ENCODE measurements around the gene GAL3ST3.

GAL3ST3 gene

DNA sequence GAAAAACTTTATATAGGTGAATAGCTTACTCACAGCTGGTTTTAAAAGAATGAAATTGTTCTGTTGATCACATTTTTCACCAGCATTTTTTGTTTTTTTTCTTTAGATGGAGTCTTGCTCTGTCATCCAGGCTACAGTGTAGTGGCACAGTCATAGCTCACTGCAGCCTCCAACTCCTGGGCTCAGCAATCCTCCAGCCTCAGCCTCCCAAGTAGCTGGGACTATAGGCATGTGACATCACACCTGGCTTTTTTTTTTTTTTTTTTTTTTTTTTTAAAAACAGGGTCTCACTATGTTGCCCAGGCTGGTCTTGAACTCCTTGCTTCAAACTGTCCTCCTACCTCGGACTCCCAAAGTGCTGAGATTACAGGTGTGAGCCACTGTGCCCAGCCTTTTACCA is 24.7 kb upstream of the GAL3ST3 start:
- TF ChIP-seq GATA2 (IDR thresholded peaks at IDR 0.05; ENCODE audit: low read depth, low read length): no peak
- no peak for TF ChIP-seq GATA3 (IDR thresholded peaks at IDR 0.05; ENCODE audit: low read depth, low read length)

DNA sequence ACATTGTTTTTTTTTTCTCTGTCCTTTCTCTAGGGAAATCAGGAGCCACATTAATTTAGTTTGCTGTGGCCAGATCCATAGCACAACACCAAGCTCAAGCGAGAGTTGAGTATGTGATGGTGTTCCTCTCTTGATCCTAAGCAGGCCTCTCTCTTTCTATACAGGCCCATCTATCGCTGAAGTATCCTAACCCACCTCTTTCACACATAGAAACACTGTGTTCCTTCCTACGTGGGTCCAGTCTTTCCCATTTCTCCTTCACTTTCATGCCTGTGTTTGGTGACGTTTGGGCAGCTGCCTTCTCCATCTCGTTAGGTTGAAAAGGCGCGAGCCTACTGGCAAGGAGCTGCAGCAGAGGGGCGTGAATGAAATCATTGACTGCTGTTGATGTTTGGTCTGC is 23.6 kb upstream of the GAL3ST3 start:
- no peak for TF ChIP-seq GATA2 (IDR thresholded peaks at IDR 0.05; ENCODE audit: low read depth, low read length)
- TF ChIP-seq GATA3 (IDR thresholded peaks at IDR 0.05; ENCODE audit: low read depth, low read length): no peak

DNA sequence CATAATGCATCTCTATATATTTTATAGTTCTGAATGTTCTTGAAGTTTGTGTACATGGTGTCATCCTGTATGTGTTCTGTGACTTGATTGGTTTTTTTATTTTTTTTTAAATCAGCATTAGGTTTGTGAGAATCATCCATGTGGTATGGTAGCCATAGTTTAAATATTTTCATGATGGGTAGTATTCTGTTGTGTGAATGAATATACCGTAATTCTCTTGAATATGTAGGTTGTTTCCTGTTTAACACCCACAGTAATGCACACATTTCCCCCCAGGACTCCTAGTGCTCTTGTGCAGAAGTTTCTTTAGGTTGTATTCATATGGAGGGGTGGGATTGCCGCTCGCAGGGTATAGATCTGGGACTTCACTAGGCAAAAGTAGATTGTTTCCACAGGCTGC is 23.1 kb upstream of the GAL3ST3 start:
- TF ChIP-seq GATA3 (IDR thresholded peaks at IDR 0.05; ENCODE audit: low read depth, low read length) (no peak), GATA2 (IDR thresholded peaks at IDR 0.05; ENCODE audit: low read depth, low read length) (no peak)

DNA sequence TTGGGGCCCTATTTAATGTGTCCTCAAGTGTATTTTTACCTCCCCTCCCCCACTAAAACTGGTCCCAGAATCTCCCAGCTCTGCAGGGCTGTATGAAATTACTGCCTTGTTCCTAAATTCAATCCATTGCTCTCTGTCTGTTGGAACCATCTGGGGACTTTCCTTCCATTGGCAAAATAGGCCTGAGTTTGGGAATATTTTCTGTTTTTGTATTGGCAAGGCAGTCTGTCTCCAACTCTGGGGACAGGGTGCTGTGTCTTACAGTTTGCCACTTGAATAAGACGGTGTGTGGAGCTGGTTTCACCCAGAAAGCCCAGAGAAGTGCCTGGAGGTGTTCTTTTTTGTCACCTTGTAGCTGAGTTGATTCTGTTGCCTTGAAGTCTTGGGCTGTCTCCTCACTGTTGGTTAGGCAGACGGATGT is 22.4 kb upstream of the GAL3ST3 start:
- no peak for TF ChIP-seq GATA2 (IDR thresholded peaks at IDR 0.05; ENCODE audit: low read depth, low read length)
- TF ChIP-seq GATA3 (IDR thresholded peaks at IDR 0.05; ENCODE audit: low read depth, low read length): no peak

DNA sequence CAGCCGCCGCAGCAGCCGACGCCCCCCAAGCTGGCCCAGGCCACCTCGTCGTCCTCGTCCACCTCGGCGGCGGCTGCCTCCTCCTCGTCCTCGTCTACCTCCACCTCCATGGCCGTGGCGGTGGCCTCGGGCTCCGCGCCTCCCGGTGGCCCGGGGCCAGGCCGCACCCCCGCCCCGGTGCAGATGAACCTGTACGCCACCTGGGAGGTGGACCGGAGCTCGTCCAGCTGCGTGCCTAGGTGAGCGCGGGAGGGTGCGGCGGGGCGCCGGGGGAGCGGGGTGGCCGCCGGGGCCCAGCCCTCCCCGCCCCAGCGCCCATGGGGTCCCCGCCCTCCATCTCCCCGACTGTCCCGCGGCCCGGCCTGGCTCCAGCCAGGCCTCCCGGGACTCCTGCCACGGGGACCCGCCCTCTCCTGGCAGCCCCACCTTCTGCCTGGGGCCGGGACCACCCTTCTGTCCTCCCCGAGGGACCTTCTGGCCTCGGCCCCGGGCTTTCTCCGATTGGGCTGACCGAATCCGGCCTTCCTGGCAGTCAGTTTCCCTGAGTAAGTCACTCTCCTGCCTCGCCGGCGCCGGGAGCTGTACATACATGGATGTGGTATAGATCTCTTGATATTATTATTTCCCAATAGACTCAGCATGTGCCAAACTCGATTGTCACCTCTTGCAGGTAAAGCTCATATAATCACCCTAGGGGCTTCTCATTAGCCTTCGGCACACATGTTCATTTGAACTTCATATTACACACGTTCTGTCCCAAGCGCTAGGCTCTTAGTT is 21.8 kb upstream of the GAL3ST3 start:
- TF ChIP-seq GATA2 (IDR thresholded peaks at IDR 0.05; ENCODE audit: low read depth, low read length) (no peak), GATA3 (IDR thresholded peaks at IDR 0.05; ENCODE audit: low read depth, low read length) (no peak)

DNA sequence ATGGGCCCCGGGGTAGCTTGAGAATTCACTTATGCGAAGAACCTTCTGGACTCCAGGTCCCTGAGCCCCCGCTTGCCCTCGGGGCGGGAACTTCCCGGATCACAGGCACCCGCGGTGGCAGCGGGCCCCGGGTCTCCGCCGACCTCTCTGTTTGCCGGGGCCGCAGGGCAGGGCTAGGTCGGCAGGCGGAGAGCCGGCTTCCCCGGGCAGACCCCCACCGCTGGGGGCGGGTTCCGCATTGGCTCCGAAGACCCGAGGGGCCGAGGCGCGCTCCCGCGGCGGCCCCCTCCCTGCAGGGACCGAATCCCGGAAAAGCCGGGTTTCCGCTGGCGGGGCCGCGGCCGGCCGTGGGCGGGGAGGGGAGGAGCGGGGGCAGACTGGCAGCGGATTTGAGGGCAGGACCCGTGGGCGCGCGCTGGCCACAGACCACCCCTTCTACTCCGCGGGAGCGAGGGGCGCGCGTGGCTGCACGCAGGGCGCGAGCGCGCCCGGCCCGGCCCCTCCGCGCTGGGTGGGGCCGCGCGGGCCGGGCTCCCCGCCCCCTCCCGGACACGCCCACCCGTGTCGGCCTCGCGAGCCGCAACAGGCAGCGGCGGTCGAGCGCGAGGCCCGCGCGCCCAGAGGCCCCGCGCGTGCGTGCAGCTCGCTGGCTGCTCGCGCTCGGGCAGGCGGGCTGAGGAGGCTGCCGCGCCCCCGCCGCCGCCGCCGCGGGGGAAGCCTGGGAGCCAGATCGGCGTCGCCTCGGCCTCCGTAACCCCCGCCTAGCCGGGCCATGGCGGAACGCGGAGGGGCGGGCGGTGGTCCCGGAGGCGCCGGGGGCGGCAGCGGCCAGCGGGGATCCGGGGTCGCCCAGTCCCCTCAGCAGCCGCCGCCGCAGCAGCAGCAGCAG is 21.0 kb upstream of the GAL3ST3 start, which contains the start of gene PACS1:
Gene PACS1, plus strand, starts transcription at position 558 of the 889 bp plus-strand sequence. Its CDS starts 215 bp downstream, at position 773.
- no peak for TF ChIP-seq GATA3 (IDR thresholded peaks at IDR 0.05; ENCODE audit: low read depth, low read length)

DNA sequence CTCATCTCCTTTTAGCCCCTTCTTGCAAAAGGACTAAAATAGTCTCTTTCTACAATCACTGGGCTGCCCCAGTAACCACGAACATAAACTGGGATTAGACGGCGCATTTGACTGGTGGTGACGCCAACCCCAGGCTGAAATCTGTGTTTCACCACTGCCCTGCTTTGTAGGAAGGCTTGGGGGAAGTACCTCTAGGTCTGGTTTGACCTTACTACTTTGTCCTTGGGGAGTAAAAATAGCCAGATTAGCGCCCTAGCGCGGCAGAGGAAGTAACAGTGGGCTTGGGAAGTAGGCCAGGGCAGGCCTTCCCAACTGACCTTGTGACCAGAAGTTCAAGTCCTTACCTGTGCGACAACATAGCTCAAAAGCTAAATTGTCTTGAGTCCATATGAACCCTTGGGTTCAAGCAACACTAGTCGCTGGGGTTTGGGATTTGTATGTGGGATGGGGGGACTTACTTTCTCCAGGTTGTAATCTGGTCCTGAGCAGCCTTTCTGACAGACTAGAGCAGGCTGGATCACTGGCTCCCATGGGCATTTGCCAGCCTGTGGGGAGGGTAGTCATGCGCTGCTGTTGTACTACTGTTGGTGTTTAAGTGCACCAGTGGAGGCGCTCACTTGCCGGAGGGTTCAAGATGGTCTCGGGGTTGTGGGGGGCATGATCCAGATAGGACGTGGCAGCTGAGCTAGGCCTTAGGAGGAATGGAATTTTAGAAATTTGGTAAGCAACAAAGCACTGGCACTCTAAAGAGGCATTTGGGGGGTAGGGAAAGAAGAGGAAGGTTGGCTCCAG is 20.2 kb upstream of the GAL3ST3 start:
- TF ChIP-seq GATA2 (IDR thresholded peaks at IDR 0.05; ENCODE audit: low read depth, low read length) (no peak), GATA3 (IDR thresholded peaks at IDR 0.05; ENCODE audit: low read depth, low read length) (no peak)

DNA sequence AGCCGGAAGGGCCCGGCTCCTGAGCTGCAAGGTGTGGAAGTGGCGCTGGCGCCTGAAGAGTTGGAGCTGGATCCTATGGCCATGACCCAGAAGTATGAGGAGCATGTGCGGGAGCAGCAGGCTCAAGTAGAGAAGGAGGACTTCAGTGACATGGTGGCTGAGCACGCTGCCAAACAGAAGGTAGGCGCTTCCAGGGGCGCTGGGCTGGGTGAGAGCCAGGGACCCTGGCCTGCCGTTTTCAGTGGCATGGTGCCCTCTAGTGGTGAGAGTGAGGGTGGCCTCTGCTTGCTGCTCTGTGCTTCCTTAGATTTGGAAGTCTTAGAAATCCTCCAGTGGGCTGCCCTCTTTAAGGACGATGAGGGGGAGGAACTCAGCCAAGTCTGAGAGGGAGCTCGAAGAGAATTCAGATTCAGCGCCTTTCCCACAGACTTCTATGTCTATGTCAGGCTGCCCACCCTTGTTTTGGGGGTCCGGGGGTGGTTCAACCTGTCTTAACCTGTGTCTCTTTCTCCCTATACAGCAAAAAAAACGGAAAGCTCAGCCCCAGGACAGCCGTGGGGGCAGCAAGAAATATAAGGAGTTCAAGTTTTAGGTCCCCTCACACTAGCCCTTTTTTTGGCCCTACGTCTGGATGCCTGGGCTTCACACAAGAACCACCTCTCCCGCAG is 19.3 kb upstream of the GAL3ST3 start:
- no peak for TF ChIP-seq GATA3 (IDR thresholded peaks at IDR 0.05; ENCODE audit: low read depth, low read length)
- no peak for TF ChIP-seq GATA2 (IDR thresholded peaks at IDR 0.05; ENCODE audit: low read depth, low read length)

DNA sequence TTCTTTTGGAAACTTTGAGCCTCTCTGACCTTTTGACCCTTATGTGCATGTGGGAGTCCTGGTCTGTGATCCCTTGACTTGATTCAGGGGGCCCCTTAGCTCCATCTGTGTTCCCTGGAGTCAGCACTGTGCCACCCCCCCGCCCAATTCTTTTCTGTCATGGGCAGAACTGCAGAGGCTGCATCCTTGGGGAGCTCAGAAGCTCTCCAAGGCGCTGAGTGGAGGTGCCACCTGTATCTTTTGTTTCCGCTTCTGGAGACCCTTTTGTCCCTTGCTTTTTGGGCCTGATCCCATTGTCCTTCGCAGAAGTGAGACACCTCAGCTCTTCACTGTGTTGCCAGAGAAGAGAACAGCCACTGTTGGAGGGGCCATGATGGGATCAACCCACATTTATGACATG is 18.7 kb upstream of the GAL3ST3 start:
- TF ChIP-seq GATA3 (IDR thresholded peaks at IDR 0.05; ENCODE audit: low read depth, low read length) (no peak), GATA2 (IDR thresholded peaks at IDR 0.05; ENCODE audit: low read depth, low read length) (no peak)

DNA sequence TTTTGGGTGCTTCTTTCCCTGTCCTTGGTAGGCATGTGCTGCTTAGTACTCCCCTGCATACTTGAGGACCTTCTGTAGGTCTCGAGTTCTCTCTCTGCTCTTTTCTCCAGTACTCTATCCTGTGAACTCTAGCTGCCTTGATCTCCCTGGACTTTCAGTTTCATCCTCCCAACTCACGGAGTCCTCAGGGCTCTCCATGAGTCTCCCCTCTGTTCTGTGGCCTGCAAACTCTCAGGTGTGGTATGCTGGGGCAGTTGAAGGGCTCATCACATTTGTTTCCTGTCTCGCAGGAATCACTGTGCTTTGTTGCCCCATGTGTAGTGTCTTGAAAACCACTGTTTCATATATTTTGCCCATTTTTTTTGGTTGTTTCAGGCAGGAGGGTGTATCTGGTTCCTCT is 17.8 kb upstream of the GAL3ST3 start:
- TF ChIP-seq GATA3 (IDR thresholded peaks at IDR 0.05; ENCODE audit: low read depth, low read length) (no peak), GATA2 (IDR thresholded peaks at IDR 0.05; ENCODE audit: low read depth, low read length) (no peak)

DNA sequence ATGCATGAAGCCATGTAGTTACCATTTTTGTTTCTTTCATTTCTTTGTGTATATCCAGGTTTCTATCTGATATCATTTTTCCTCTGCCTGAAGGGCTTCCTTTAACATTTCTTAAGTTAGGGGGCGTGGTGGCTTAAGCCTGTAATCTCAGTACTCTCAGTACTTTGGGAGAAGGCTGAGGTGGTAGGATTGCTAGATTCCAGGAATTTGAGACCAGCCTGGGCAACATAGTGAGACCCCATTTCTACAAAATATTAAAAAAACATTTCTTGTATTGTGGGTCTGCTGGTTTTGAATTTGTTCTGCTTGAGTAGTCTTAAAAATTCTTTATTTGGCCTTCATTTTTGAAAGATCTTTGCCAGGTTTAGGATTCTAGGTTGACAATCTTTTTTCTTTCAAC is 15.6 kb upstream of the GAL3ST3 start:
- TF ChIP-seq GATA3 (IDR thresholded peaks at IDR 0.05; ENCODE audit: low read depth, low read length) (no peak), GATA2 (IDR thresholded peaks at IDR 0.05; ENCODE audit: low read depth, low read length) (no peak)

DNA sequence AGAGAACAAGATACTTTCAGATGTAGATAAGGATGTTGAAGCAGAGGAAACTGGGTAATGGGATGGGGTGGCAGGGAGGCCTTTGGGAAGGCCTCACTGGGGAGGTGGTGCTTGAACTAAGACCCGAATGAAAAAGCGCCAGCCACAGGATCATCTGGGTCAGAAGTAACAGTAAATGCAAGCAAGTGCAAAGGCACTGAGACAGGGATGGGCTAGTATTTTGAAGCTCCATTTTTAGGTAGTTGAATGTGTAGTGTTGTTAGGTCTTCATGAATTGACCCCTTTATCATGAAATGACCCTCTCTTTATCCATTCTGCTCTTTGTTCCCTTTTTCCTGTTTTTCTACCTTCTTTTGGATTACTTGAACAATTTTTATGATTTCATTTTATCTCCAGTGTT is 14.9 kb upstream of the GAL3ST3 start:
- no peak for TF ChIP-seq GATA3 (IDR thresholded peaks at IDR 0.05; ENCODE audit: low read depth, low read length)
- no peak for TF ChIP-seq GATA2 (IDR thresholded peaks at IDR 0.05; ENCODE audit: low read depth, low read length)

DNA sequence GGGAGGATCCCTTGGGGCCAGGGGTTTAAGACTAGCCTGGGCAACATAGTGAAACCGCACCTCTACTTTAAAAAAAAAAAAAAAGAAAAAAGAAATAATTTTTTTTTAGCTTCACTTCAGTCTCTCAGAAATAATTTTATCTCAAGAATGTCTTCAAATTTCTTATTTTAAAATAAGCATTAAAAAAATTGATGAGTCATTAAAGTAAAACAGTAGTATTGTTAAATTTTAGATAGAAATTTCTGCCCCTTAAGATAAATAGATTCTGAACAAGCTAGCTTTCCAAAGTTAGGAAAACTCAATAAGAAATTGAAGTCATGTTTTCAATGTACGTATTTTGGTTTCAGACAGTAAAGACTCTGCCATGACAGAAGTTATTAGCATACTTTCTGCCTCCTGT is 13.4 kb upstream of the GAL3ST3 start:
- no peak for TF ChIP-seq GATA3 (IDR thresholded peaks at IDR 0.05; ENCODE audit: low read depth, low read length)
- TF ChIP-seq GATA2 (IDR thresholded peaks at IDR 0.05; ENCODE audit: low read depth, low read length): no peak
